HG03571 (cell line): ENCODE data around the gene NFATC1.

Experiments
- ATAC-seq: cut with Tn5 transposase; IDR thresholded peaks from one replicate; pipeline ENCODE4 v1.9.1; 2021; ENCODE audit not compliant: unreplicated experiment

The NFATC1 gene

DNA sequence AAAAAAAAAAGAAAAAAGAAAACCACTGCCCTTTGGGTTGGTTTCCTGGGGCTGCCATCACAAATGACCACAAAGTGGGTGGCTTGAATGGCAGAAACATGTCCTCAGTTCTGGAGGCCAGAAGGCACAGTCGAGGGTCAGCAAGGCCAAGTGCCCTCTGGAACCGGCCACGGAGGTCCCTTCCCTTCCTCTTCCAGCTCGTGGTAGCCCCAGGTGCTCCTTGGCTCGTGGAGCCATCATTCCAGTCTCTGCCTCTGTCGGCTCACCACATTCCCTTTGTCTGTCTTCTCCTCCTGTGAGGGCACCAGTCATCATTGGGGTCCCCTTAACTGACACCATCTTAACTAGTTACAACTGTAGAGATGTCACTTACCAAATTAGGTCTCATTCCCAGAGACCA lies 8.5 kb upstream of the NFATC1 start:
- no peak for ATAC-seq

DNA sequence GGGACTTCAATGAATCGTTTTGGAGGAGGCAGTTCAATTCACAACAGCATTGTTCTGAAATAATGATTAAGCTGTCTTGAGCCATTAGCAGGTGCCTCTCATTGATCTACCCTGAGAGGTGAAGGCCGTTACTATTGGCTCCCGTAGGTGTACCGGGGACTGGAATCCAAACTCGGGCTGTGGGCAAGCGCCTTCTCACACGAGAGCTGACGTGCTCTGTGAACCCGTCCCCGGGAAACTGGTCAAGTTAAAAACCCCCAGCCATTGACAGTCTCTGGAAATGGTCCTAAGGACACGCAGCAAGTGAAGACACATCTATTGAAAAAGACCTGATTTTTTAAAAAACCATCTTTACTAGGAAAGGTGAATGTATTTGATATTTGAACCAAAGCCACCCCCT lies 8.1 kb upstream of the NFATC1 start:
- no peak for ATAC-seq

DNA sequence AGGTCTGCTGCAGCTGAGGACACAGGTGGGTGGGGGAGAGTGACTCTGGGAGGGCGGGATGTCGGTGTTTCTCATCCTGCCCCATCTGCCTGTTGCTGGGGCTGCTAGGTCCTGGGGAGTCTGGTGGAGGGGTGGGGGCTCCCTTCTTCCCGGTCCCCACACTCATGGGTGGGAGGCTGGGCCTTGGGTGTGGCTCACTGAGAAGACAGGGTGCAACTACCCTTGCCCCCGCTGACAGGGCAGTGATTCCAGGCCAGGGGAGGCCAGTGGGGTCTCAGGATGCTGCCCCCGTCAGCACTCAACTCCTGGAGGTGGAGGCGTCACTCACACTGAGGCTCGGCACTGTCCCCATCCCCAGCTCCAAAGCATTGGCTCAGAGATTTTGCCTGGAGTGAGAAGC lies 7.7 kb upstream of the NFATC1 start:
- no peak for ATAC-seq

DNA sequence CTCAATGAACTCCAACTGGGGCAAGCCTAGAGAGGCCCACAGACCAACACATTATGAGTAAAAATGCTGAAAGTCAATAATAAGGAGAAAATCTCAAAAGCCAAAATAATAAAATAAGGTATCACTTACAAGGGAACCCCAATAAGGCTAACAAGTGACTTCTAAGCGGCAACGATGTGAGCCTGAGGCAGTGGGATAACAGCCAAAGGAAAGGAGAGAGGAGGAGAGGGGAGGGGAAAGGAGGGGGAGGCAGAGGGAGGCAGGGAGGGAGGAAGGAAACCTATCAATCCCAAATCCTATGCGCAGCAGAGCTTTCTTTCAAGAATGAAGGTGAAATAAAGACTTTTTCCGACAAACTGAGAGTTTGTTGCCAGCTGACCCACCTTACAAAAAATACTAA lies 6.0 kb upstream of the NFATC1 start:
- ATAC-seq: no peak

DNA sequence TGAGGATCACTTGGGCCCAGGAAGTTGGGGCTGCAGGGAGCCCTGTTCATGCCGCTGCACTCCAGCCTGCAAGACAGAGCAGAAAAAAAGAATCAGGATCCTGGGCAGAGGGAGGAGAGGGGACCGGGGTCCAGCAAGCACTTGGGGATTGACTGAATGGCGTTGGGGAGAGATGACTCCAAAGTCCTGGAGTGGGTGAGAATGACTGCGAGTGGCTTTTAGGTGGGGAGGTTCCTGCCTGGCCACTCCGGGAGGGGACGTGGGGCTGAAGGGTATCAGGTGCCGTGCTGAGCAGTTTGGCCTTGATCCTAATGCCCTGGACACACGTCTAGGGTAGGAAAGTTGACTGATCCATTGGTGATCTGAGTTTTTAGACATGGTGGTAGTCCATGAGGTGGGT lies 3.5 kb upstream of the NFATC1 start:
- no peak for ATAC-seq

DNA sequence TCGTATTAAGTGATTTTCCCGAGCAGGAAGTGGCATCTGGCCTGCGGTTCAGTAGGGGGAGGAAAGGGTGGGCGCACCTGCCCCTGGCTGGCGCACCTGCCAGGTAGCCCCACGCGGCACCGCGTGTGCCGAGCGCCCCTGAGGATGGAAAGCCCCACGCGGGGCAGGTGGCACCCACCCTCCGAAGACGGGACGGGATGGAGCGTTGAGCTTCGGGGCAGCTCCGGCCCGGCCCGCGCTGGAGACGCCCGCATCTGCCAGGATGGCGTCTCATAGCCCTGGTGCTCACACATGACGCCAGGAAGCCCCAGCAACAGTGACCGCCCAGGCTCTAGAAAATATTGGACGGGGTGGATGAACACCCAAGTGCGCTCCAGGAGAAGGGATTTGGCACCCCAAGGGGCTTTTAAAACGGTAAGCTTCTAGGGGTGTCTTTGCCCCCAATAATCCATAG lies 2.5 kb upstream of the NFATC1 start:
- no peak for ATAC-seq

DNA sequence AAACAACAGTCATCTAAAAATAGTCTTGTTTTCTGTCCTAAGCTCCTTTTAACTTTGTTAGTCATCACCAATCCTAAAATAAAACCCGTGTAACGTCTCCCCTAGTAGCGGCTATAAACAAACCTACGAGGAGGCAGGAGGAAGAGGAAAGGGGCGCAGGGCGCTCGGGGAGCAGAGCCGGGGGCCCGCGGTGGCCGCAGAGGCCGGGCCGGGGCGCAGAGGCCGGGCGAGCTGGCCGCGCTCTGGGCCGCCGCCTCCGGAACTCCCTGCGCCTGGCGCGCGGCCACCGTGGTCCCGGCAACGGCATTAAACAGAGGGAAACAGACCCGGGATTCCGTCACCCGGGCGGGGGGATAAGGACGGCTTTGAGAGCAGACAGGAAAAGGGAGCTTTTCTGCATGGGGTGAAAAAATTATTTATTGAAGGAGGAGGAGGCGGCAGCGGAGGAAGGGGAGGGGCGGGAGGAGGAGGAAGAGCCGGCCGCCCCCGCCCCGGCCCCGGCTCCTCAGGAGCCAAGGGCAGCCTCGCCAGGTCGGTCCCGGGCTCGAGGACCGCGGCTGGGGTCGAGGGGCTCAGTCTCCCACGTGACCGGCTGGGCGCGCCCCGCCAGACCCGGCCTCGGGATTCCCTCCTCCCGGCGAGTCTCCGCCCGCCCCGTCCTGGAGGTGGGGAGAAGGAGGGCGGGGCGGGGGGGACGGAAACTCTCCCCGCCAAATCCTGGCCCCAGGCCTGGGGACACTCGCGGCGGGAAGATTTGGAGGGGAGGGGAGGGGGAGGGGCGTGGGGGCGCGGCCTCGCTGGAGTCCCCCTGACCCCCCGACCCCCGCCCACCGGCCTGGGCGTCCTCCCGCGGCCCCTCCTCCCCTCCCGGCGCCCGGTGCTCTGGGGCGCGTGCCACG lies 1.8 kb upstream of the NFATC1 start:
- no peak for ATAC-seq

DNA sequence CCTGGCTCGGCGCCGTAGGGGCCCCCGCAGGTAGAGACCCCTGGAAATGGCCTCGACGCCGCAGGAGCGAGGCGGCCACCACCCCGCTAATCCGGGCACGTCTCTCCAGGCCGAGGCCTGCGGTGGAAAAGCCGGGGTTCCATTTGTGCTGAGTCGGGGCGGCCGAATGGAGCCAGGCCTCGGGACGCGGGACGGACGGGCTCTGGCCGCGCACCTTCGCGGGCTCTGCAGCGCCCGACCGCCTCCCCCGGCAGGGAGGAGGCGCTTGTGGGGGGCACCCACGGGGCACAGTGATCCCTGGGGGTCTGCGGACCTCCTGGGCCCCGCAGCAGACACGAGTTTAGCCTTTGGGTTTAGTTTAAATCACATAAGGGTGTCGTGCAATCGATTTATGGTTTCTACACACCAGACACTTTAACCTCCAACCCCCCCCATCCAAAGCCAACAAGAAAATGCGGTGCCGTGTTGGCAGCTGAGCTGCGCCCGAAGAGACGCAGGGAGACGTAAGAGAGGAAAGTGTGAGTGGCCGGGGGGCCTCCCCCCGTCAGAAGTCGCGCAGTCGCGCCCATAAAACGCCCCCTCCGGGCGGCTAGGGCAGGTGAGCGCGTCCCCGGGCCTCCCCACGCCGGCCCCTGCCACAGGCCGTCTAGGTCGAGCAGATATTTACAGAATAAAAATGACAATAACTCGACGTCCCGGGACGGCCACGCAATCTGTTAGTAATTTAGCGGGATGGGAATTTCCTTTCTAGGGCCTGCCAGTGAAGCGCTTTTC lies 1.0 kb upstream of the NFATC1 start:
- no peak for ATAC-seq

DNA sequence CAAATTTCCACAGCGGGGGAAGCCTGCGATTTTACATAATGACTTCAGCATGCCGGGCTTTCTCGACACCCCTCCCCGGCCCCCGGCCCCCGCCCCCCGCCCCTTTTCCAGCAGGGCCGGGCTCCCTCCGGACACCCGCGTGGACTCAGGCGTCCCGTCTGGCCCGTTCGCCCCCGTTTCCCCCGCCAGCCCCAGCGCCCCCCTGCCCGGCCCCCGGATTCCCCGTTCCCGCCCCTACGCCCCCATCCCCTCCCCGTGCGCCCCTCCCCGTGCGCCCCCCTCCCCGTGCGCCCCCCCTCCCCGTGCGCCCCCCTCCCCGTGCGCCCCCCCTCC lies 456 bp upstream of the NFATC1 start:
- no peak for ATAC-seq

DNA sequence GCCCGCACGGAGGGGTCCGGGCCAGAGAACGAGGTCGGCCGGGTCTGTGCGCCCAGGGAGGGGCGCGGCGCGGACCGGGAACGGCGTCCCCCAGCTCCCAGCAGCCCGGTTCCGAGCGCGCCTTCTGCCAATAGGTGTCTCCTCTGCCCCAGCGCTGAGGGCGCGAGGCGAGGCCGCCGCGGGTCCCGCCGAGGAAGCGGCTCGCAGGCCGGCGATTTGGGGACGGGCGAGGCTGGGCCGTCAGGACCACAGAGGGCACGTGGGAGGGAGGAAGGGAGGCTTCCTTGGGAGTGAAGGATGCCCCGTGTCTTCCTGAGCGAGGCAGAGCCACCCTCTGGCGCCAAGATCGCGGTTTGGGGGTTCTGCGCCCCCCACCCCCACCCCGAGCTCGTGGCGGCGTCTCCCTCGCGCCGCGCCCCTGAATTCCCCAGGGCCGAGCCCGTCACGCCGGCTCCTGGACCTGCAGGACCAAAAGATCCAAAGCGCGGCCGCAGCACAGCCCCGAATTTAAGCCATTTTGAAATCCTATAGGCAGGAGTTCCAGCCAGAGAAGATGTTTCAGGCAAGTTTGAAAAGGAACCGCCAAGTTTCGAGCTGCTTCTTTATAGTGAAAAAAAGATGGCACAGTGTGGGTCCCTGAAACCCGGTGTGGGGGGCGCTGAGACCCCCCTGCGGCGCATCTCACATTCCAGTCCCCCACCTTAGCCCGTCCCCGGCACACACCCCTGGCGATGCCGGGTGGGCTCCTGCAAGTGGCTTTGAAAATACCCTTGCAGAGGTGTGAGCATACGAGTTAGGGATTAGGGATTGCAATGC lies 909 bp downstream of the NFATC1 start:
- ATAC-seq: peak; percentile 24

DNA sequence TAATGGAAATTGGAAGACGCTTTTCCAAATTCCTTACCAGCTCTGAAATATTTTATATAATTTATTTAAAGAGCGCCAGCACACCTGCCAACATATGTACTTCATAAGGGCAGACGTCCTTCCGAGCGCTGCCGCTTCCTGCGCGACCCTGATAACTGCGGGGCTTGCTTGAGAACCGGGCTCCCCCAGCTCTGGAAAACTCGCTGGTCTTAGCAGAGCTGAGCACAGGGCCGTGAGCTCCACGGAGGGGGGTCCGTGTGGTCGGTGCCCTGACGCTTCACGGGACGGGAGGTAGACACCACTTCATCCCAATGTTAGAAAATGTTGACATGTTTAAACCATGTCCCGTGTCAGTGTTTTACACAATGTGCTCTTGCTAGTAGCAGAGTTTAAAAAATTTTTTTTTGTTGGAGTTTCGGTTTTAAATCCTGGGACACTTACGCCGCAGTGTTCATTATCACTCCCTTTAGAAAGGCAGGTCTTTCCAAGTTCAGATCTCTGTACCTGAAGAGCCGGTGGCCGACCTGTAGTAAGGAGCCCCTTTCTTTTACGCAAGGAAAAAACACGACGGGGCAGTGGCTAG lies 1.6 kb downstream of the NFATC1 start:
- no peak for ATAC-seq

DNA sequence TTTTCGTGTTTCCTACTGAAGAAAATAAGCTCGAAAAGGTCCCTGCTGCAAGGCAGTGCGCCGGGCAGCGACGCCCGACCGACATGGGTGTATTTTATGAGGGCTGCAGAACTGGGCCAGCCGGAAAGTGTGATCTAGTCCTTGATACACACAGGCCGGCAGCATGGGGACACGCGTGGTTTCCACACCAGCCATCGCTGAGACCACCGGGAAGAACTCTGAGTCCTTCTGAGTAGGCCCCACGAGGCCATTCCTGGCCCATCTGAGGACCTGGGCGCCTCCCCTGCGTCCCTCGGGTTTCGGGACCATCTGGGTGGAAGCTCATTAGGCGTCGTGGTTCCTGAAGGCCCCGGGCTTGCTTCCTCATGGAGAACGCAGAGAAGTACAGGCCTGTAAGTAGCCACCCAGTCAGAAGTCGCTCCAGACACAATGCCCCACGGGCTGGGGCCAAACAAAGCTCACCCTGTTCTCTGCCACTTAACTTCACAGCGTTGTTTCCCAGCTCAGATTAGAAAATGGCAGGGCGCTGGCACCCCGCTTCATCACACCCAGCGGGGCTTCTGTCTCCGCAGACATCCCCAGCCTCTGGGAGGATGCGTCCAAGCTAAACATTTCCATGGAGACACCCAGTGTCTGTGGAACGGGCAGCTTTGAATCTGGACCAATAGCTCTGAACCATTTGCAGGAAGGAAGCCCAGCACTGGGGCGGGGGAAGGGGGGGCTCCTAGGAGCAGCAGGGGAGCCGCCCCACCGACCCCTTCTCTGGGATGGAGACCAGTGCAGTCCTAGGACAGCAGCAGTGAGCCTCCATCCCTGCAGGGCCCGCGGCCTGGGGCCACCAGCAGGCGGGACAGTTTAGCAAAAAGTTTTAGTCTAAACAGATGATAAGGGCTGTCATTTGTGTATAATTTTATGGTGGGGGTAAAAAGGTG lies 2.4 kb downstream of the NFATC1 start:
- no peak for ATAC-seq

DNA sequence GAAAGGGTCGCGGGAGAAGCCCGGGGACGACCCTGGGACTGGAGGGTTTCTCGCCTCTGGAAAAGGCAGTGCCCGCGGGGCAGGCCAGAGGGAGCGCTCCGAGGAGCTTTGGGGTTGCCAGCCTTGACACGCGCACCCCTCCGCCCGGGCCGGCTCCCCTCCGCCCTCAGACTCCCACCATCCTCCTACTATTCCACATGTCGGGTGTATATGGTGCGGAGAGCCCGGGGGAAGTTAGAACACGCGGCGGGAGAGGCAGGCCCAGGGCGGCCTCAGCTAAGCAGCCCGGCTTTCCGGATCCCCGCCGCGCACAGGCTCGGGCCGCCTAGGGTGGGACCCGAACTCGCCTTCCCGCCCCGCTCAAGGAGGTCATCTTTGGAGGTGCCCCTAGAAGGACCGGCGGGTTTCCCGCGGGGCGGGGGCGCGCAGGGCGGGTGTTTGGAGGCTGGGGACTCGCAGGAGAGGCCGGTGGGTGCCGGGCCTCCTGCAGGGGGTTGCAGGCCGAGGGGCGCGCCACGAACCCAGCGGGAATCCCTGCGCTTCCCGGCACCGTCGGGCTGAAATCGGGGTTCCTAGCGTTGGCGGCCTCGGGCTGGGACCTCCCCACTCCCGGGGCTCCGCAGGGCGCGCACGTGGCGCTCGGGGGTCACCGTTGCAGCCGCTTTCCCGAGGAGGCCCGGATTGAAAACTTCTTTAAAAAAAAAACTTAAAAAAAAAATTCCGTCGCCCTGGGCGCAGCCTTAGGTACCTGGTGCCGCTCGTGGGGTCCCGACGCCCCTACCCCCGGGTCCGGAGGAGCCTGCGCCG lies 3.7 kb downstream of the NFATC1 start:
- no peak for ATAC-seq

DNA sequence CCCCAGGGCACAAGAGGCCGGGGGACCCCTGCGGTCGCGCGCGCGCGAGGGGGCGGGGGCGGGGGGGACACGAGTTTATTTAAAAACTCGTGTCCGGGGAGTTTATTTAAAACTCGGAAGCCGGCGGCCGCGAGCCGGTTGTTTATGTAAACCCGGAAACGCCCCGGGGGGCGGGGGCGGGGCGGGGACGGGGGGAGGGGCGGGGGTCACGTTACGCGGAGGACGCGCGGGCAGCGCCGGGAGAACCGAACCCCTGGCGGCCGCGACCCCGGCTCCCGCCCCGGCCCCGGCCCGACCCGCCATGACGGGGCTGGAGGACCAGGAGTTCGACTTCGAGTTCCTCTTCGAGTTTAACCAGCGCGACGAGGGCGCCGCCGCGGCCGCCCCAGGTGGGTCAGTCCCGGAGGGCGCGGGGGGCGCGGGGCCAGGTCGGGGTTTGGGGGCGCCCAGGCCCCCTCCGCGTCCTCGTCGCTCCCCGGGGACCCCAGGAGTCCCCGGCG lies 4.4 kb downstream of the NFATC1 start:
- ATAC-seq: no peak

DNA sequence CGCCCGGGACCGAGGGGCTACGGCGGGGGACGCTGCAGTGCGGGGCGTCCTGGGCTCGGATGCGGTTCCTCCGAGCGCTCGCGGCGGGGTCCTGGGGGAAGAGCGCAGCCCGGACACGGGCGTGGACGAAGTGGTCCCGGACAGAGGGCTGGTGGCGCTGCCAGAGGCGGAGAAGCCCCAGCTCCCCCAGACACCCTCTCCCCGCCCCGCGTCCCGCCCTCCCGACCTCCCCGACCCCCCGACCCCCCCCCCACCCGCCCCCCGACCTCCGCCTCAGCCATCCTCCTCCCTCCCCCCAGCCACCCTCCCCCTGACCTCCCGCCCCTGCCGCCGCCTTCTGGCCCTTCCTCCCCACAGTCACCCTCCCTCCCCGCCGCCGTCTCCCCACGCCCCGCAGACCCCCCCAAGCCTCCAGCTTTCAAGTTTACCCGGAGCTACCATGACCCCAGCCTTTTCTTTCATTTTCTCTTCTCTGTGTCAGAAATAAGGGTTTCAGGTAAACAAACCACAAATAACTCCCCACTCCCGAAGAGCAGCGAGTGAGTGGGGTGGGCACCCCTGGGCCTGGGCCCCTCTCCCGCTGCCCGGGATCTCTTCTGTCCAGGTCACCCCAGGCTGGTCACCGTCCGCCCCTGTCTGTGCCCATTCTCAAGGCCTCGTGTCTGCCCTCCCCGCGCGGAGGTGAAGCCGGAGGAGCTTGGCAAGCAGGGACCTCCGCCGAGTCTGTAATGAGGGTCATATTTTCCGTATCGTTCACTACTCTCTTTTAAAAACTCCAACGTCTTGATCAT lies 5.1 kb downstream of the NFATC1 start:
- ATAC-seq: no peak

DNA sequence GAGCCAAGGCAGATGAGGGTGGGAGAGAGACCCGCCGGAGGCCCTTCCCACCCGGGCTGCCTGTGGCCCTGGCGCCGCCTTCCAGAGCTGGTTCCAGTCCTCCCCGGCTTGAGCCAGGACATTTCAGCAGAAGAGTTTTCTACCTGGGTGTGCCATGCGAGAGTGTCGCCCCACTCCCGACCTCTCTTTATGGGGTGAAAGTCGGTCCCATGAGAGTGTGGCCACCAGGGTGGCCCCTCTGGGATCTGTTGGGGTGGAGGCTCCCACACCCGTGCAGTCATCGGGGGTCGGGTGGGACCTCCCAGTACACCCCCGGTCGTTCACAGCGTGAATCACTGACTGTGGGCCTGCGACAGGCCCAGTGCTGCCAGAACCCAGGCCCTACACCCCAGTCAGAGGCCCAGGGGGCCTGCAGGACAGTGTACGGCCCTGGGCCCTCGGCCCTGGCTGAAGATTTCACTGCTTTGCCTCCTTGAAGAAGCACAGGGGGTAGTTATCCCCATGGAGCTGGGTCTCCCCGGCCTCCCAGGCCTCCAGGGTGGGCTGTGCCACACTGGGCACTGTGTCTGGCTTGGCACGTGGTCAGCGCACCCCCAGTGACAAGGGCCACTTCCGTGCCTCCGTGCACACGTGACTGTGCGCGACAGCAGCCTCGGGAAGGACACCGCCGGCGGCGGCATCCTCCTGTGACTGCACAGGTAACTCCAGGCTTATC lies 5.9 kb downstream of the NFATC1 start:
- no peak for ATAC-seq

DNA sequence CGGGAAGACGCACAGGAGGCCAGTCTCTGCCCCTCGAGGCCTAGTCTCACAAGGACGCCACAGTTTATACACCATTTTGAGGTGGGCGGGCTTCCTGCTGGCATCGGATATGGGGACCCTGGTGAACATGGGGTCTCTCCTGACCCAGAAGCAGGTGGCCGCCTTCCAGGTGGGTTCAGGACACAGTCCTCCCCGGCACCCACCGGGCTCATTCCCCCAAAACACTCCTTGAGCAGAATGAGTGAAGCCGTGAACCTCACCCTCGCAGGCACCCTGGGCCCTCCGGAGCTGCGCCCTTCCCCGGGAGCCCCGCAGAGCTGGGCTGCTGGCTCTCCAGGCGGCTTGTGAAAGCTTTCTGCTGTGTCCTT lies 6.5 kb downstream of the NFATC1 start:
- ATAC-seq: no peak
